HepG2 (cell line): ENCODE data around the gene BMPR2. TPM values are rescaled to one million over a fixed set of nuclear protein-coding genes. Genes with fewer than 3 reads are reported as not detected.

Experiments
- ATAC-seq: fragments of 200-7000 bp; cut with Tn5 transposase; 3 replicates; pipeline ENCODE4 v1.9.1; 2020; ENCODE audit warnings: mild to moderate bottlenecking, moderate library complexity
- BruUV-seq: library from RNA; stranded (reverse); fragments of 400-500 nt; replicated peaks from 2 replicates; lab custom pipeline; 2021; lab: Mats Ljungman, UMichigan
- CTCF ChIA-PET: fragments of 300-600 bp; formaldehyde crosslinking; extraction: SDS; loops from one replicate; lab custom pipeline; 2021; ENCODE audit warnings: low total read pairs, inconsistent platforms, low intra/inter-chr PET ratio; lab: Yijun Ruan, JAX
- POLR2A ChIA-PET: fragments of 350-600 bp; sonication (Branson Sonifier 250); formaldehyde crosslinking; loops from one replicate; lab custom pipeline; 2020; ENCODE audit warnings: antibody characterized with exemption, inconsistent platforms; lab: Yijun Ruan, JAX
- DNase-seq: peaks from one replicate; pipeline ENCODE4 v3.0.0-alpha.2; 2015; ENCODE audit warnings: low spot score
- FAIRE-seq: peaks from 3 replicates; lab custom pipeline; 2011; peaks lifted over from hg19 to GRCh38; lab: Jason Lieb, UNC
- H2AFZ ChIP-seq: one replicate; pipeline ENCODE4 v1.6.1; 2011; ENCODE audit warnings: low read length, inconsistent platforms
- H3K27ac ChIP-seq: fragments of 300-600 bp; 3 replicates; pipeline ENCODE4 v1.8.0; 2011; ENCODE audit warnings: mixed run types, mild to moderate bottlenecking, mixed read lengths, low read length, inconsistent platforms; ENCODE audit not compliant: insufficient read depth; ENCODE audit errors: extremely low read length
- H3K27me3 ChIP-seq, 2 experiments: fragments of 200-600 bp in 1 of 2; 2 replicates in 1 of 2; 3 replicates in 1 of 2; pipeline versions ENCODE4 v1.6.0 to v1.8.0; 2011; ENCODE audit warnings: low read length in 2 of 2, mild to moderate bottlenecking in 2 of 2, moderate library complexity in 2 of 2, inconsistent platforms in 1 of 2; ENCODE audit not compliant: insufficient read depth in 2 of 2, control insufficient read depth in 1 of 2
- H3K36me3 ChIP-seq, 2 experiments: fragments of 200-600 bp in 1 of 2; replicated peaks in 1 of 2; 2 replicates in 1 of 2; 3 replicates in 1 of 2; pipeline versions ENCODE4 v1.5.1 to v1.8.0; 2011; ENCODE audit warnings: low read length in 2 of 2, inconsistent platforms in 1 of 2; ENCODE audit not compliant: insufficient read depth in 2 of 2, control insufficient read depth in 1 of 2
- H3K4me1 ChIP-seq: 2 replicates; pipeline ENCODE4 v1.5.1; 2012; ENCODE audit warnings: low read length, inconsistent platforms; ENCODE audit not compliant: insufficient read depth
- H3K4me2 ChIP-seq: 2 replicates; pipeline ENCODE4 v1.6.0; 2011; ENCODE audit warnings: low read depth, low read length, inconsistent platforms
- H3K4me3 ChIP-seq, 3 experiments: fragments of 200-600 bp in 1 of 3; sonication (generic), shearing (Covaris generic) in 1 of 3; replicated peaks in 1 of 3; 2 replicates each; pipeline ENCODE4 v1.5.1; 2011 to 2016; ENCODE audit warnings: low read length in 3 of 3, inconsistent platforms in 2 of 3, low read depth in 2 of 3, mild to moderate bottlenecking in 2 of 3, control low read depth in 1 of 3, mixed read lengths in 1 of 3; ENCODE audit not compliant: insufficient read depth in 1 of 3
- H3K79me2 ChIP-seq: one replicate; pipeline ENCODE4 v1.6.1; 2011; ENCODE audit warnings: low read length, inconsistent platforms; ENCODE audit not compliant: insufficient read depth
- H3K9ac ChIP-seq: 2 replicates; pipeline ENCODE4 v1.6.0; 2011; ENCODE audit warnings: mild to moderate bottlenecking, low read depth, low read length, inconsistent platforms; ENCODE audit not compliant: insufficient read depth
- H3K9me3 ChIP-seq: 2 replicates; pipeline ENCODE4 v1.5.1; 2012; ENCODE audit warnings: mild to moderate bottlenecking, low read length
- H4K20me1 ChIP-seq: 2 replicates; pipeline ENCODE4 v1.6.0; 2011; ENCODE audit warnings: inconsistent platforms, mild to moderate bottlenecking, low read length, moderate library complexity; ENCODE audit not compliant: insufficient read depth
- ZNF160 ChIP-seq: sonication (generic); formaldehyde crosslinking; IDR thresholded peaks from 2 replicates; pipeline ENCODE4 v1.8.0; 2022; ENCODE audit warnings: mild to moderate bottlenecking, inconsistent platforms, missing genetic modification reagents
- ZNF30 ChIP-seq: sonication (generic); formaldehyde crosslinking; IDR thresholded peaks from 2 replicates; pipeline ENCODE4 v1.5.0; 2020; ENCODE audit warnings: mild to moderate bottlenecking, missing genetic modification reagents
- ZNF557 ChIP-seq: sonication (generic); formaldehyde crosslinking; IDR thresholded peaks from 2 replicates; pipeline ENCODE4 v1.4.0; 2020; ENCODE audit warnings: missing genetic modification reagents
- ZNF775 ChIP-seq: sonication (generic); formaldehyde crosslinking; IDR thresholded peaks from 2 replicates; pipeline ENCODE4 v1.4.0; 2020; ENCODE audit warnings: missing genetic modification reagents, mild to moderate bottlenecking, moderate library complexity, borderline replicate concordance
- WGBS: methylation state at CpG from one replicate; pipeline ENCODE4 v1.1.6; 2017; ENCODE audit warnings: low lambda C conversion rate; 5-methylcytosine and 5-hydroxymethylcytosine counted together
- in situ Hi-C: cut with HindIII; loops from 2 replicates; pipeline ENCODE4 v1.10.0; 2017; ENCODE audit warnings: low pct_unique_long_range_greater_than_20kb; ENCODE audit not compliant: extremely low pct_ligation_motif_present
- intact Hi-C: fragments of 100-400 bp; cut with micrococcal nuclease; formaldehyde crosslinking; loops from one replicate; pipeline ENCODE4 v1.10.0; 2022; ENCODE audit not compliant: unreplicated experiment
- polyA plus RNA-seq, 8 experiments: library from polyadenylated mRNA; depleted of rRNA in 3 of 8; stranded (reverse) in 7 of 8; unstranded in 1 of 8; fragments of >200 nt; fragmentation: Illumina TruSeq in 4 of 8; extraction: Trizol in 4 of 8; gene quantifications; 2 replicates each; pipeline versions ENCODE4 v1.2.1 to v1.2.3, GENCODE V29; 2011 to 2016; ENCODE audit warnings: low read depth in 4 of 8, missing spikeins in 1 of 8, mixed read lengths in 1 of 8; ENCODE audit not compliant: insufficient read depth in 1 of 8
- total RNA-seq, 5 experiments: library from RNA; depleted of rRNA; stranded (reverse); fragments of >200 nt; fragmentation: Illumina TruSeq; extraction: Trizol; gene quantifications; 2 replicates each; pipeline ENCODE4 v1.2.3, GENCODE V29; 2016; ENCODE audit warnings: low read depth in 1 of 5
- TF ChIP-seq, protein P1 (sequence below): sonication (generic); formaldehyde crosslinking; IDR thresholded peaks from 2 replicates; pipeline ENCODE4 v1.5.1; 2020; ENCODE audit warnings: mild to moderate bottlenecking, missing genetic modification reagents
- TF ChIP-seq, protein P2 (sequence below): sonication (generic); formaldehyde crosslinking; IDR thresholded peaks from 2 replicates; pipeline ENCODE4 v1.4.0; 2020; ENCODE audit warnings: missing genetic modification reagents
- TF ChIP-seq, protein P3 (sequence below): sonication (generic); formaldehyde crosslinking; IDR thresholded peaks from 2 replicates; pipeline ENCODE4 v1.4.0; 2020; ENCODE audit warnings: missing genetic modification reagents, borderline replicate concordance
- TF ChIP-seq, protein P4 (sequence below): sonication (generic); formaldehyde crosslinking; IDR thresholded peaks from 2 replicates; pipeline ENCODE4 v1.8.0; 2022; ENCODE audit warnings: mild to moderate bottlenecking, missing genetic modification reagents

Gene BMPR2
- total and polyA plus RNA-seq, 2 of the 13 experiments (the other 11 are each of a cell fraction or from before 2014, with no cell fraction given), result 5.5 to 10.3 TPM

DNA sequence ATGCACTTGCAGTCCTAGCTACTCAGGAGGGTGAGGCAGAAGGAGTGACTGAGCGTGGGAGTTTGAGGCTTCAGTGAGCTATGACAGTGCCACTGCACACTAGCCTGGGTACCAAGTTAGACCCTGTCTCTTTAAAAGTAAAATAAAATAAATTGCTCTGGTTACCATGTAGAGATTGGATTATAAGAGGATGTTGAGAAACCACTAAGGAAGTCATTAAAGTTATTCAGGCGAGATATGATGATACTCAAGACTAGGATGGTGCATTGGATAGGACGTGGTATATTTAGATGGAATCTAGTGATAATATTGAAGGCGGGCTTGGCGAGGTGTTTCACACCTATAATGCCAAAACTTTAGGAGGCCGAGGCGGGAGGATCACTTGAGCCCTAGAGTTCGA, 50.6 kb downstream of the BMPR2 start (continued):
- TF ChIP-seq, protein P1, sequence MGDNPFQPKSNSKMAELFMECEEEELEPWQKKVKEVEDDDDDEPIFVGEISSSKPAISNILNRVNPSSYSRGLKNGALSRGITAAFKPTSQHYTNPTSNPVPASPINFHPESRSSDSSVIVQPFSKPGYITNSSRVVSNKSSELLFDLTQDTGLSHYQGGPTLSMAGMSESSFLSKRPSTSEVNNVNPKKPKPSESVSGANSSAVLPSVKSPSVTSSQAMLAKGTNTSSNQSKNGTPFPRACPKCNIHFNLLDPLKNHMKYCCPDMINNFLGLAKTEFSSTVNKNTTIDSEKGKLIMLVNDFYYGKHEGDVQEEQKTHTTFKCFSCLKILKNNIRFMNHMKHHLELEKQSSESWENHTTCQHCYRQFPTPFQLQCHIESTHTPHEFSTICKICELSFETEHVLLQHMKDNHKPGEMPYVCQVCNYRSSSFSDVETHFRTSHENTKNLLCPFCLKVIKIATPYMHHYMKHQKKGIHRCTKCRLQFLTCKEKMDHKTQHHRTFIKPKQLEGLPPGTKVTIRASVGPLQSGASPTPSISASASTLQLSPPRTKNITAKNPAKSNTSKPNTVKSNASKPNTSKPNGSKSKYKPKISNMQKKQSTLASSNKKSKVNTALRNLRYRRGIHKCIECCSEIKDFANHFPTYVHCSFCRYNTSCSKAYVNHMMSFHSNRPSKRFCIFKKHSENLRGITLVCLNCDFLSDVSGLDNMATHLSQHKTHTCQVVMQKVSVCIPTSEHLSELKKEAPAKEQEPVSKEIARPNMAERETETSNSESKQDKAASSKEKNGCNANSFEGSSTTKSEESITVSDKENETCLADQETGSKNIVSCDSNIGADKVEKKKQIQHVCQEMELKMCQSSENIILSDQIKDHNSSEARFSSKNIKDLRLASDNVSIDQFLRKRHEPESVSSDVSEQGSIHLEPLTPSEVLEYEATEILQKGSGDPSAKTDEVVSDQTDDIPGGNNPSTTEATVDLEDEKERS (CRISPR knock-in tag), result no peak

DNA sequence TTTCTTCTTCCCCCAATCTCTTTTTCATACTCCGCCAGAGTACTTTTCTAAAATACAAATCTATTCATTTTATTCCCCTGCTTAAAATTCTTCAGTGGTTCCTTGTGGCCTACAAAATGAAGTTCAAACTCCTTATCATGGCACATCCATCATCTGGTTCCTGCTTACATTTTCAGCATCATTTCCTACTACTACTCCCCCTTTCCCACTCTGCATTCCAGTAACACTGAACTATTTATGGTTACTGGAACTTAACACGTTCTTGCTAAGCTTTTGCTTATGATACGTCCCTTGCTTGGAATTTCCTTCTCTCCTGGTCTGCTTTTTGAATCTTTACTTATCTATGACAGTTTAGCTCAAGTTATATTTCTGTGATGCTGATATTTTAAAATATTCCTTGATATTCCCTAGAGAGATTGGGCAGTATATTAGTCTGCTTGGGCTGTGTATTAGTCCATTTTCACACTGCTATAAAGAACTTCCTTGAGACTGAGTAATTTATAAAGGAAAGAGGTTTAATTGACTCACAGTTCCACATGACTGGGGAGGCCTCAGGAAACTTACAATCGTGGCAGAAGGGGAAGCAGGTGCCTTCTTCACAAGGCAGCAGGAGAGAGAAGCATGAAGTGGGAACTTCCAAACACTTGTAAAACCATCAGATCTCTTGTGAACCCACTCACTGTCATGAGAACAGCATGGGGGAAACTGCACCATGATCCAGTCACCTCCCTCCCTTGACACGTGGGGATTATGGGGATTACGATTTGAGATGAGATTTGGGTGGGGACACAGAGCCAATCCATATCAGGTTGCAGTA, 53.2 kb downstream of the BMPR2 start:
- DNase-seq (no peak), ATAC-seq (no peak), FAIRE-seq (no peak)
- no peak overlapping the region for H3K4me2 ChIP-seq
- H2AFZ ChIP-seq, result no peak overlapping the region
- no peaks in the 10 kb centered on the region for H3K9me3 ChIP-seq
- no peak overlapping the region for H3K9ac ChIP-seq
- H4K20me1 ChIP-seq, result no peaks in the 10 kb centered on the region
- H3K4me3 ChIP-seq, result no peak overlapping the region
- ChIA-PET CTCF (no interaction called here), POLR2A (no interaction called here)
- in situ Hi-C loops (no loop called here), intact Hi-C loops (no loop called here)
- no peak overlapping the region for H3K27ac ChIP-seq
- H3K79me2 ChIP-seq, result no peaks in the 10 kb centered on the region
- BruUV-seq, result no TSS peak
- no peaks in the 10 kb centered on the region for H3K4me1 ChIP-seq
- H3K27me3 ChIP-seq, result no peaks in the 10 kb centered on the region
- 94% methylated on average over 6 of the region's 6 CpGs for WGBS
- H3K36me3 ChIP-seq, result no peaks in the 10 kb centered on the region
- TF ChIP-seq, protein P2, sequence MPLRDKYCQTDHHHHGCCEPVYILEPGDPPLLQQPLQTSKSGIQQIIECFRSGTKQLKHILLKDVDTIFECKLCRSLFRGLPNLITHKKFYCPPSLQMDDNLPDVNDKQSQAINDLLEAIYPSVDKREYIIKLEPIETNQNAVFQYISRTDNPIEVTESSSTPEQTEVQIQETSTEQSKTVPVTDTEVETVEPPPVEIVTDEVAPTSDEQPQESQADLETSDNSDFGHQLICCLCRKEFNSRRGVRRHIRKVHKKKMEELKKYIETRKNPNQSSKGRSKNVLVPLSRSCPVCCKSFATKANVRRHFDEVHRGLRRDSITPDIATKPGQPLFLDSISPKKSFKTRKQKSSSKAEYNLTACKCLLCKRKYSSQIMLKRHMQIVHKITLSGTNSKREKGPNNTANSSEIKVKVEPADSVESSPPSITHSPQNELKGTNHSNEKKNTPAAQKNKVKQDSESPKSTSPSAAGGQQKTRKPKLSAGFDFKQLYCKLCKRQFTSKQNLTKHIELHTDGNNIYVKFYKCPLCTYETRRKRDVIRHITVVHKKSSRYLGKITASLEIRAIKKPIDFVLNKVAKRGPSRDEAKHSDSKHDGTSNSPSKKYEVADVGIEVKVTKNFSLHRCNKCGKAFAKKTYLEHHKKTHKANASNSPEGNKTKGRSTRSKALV (CRISPR knock-in tag), result no peak
- TF ChIP-seq ZNF775 (CRISPR knock-in tag) (no peak), ZNF160 (CRISPR knock-in tag) (no peak), ZNF557 (no peak), ZNF30 (CRISPR knock-in tag) (no peak)
- TF ChIP-seq, protein P3, sequence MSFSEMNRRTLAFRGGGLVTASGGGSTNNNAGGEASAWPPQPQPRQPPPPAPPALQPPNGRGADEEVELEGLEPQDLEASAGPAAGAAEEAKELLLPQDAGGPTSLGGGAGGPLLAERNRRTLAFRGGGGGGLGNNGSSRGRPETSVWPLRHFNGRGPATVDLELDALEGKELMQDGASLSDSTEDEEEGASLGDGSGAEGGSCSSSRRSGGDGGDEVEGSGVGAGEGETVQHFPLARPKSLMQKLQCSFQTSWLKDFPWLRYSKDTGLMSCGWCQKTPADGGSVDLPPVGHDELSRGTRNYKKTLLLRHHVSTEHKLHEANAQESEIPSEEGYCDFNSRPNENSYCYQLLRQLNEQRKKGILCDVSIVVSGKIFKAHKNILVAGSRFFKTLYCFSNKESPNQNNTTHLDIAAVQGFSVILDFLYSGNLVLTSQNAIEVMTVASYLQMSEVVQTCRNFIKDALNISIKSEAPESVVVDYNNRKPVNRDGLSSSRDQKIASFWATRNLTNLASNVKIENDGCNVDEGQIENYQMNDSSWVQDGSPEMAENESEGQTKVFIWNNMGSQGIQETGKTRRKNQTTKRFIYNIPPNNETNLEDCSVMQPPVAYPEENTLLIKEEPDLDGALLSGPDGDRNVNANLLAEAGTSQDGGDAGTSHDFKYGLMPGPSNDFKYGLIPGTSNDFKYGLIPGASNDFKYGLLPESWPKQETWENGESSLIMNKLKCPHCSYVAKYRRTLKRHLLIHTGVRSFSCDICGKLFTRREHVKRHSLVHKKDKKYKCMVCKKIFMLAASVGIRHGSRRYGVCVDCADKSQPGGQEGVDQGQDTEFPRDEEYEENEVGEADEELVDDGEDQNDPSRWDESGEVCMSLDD (CRISPR knock-in tag), result no peak
- TF ChIP-seq, protein P4, sequence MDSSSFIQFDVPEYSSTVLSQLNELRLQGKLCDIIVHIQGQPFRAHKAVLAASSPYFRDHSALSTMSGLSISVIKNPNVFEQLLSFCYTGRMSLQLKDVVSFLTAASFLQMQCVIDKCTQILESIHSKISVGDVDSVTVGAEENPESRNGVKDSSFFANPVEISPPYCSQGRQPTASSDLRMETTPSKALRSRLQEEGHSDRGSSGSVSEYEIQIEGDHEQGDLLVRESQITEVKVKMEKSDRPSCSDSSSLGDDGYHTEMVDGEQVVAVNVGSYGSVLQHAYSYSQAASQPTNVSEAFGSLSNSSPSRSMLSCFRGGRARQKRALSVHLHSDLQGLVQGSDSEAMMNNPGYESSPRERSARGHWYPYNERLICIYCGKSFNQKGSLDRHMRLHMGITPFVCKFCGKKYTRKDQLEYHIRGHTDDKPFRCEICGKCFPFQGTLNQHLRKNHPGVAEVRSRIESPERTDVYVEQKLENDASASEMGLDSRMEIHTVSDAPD, result no peak
